HEK293 (cell line): ENCODE data around the gene EBLN1.

ENCODE experiments used
- CTCF ChIA-PET: fragments of 350-600 bp; formaldehyde crosslinking; extraction: SDS; loops from one replicate; lab custom pipeline; 2021; ENCODE audit warnings: antibody characterized with exemption; lab: Yijun Ruan, JAX
- POLR2A ChIA-PET: fragments of 300-600 bp; formaldehyde crosslinking; extraction: SDS; loops from one replicate; lab custom pipeline; 2020; ENCODE audit warnings: antibody characterized with exemption, inconsistent platforms; lab: Yijun Ruan, JAX
- H3K27ac ChIP-seq: fragments of 200-500 bp; sonication (Bioruptor generic); 2 replicates; pipeline ENCODE4 v1.5.1; 2014; ENCODE audit warnings: low read depth, low read length, control low read depth, inconsistent platforms; ENCODE audit errors: extremely low read depth
- H3K36me3 ChIP-seq, 2 experiments: fragments of 200-500 bp in 1 of 2; sonication (Bioruptor generic) in 1 of 2; 1 replicate in 1 of 2; 2 replicates in 1 of 2; pipeline ENCODE4 v1.5.1; 2014 to 2017; ENCODE audit warnings: inconsistent platforms in 2 of 2, low read length in 2 of 2; ENCODE audit not compliant: control insufficient read depth in 2 of 2, insufficient read depth in 1 of 2
- H3K4me1 ChIP-seq: fragments of 200-500 bp; sonication (Bioruptor generic); 2 replicates; pipeline ENCODE4 v1.5.1; 2014; ENCODE audit warnings: mild to moderate bottlenecking, low read length, inconsistent platforms; ENCODE audit not compliant: control insufficient read depth, insufficient read depth
- H3K4me3 ChIP-seq: 2 replicates; pipeline ENCODE4 v1.5.1; 2011; ENCODE audit warnings: low read depth, mild to moderate bottlenecking, control low read depth, low read length, moderate library complexity
- H3K9me3 ChIP-seq: fragments of 200-500 bp; sonication (Bioruptor generic); 2 replicates; pipeline ENCODE4 v1.5.1; 2014; ENCODE audit warnings: low read depth, low read length, inconsistent platforms; ENCODE audit not compliant: control insufficient read depth, insufficient read depth
- HOXC10 ChIP-seq: sonication (generic); formaldehyde crosslinking; IDR thresholded peaks from 2 replicates; pipeline ENCODE4 v1.8.1; 2023; ENCODE audit warnings: mild to moderate bottlenecking, missing genetic modification reagents
- KLF9 ChIP-seq: fragments of 450-650 bp; formaldehyde crosslinking; IDR thresholded peaks from 2 replicates; pipeline ENCODE4 v1.5.1; 2016; ENCODE audit warnings: missing biosample characterization, missing genetic modification characterization, low read depth
- SP2 ChIP-seq: fragments of 450-650 bp; formaldehyde crosslinking; IDR thresholded peaks from 2 replicates; pipeline ENCODE4 v1.5.1; 2016; ENCODE audit warnings: missing biosample characterization, missing genetic modification characterization
- ZFP41 ChIP-seq: fragments of 450-650 bp; formaldehyde crosslinking; IDR thresholded peaks from 2 replicates; pipeline ENCODE4 v1.5.1; 2016; ENCODE audit warnings: missing biosample characterization, missing genetic modification characterization, borderline replicate concordance
- ZNF10 ChIP-seq: fragments of 450-650 bp; formaldehyde crosslinking; IDR thresholded peaks from 2 replicates; pipeline ENCODE4 v1.5.1; 2017; ENCODE audit warnings: missing biosample characterization, missing genetic modification characterization
- ZNF133 ChIP-seq: fragments of 450-650 bp; formaldehyde crosslinking; IDR thresholded peaks from 2 replicates; pipeline ENCODE4 v1.5.1; 2016; ENCODE audit warnings: missing biosample characterization, missing genetic modification characterization
- ZNF140 ChIP-seq: fragments of 450-650 bp; formaldehyde crosslinking; IDR thresholded peaks from 2 replicates; pipeline ENCODE4 v1.5.1; 2016; ENCODE audit warnings: missing biosample characterization, missing genetic modification characterization
- ZNF16 ChIP-seq: fragments of 450-650 bp; formaldehyde crosslinking; IDR thresholded peaks from 2 replicates; pipeline ENCODE4 v1.5.1; 2016; ENCODE audit warnings: low read depth, missing biosample characterization, missing genetic modification characterization
- ZNF184 ChIP-seq: fragments of 450-650 bp; IDR thresholded peaks from 2 replicates; pipeline ENCODE4 v1.5.1; 2018; ENCODE audit warnings: missing biosample characterization, mild to moderate bottlenecking, missing genetic modification characterization
- ZNF221 ChIP-seq: fragments of 450-650 bp; formaldehyde crosslinking; IDR thresholded peaks from 2 replicates; pipeline ENCODE4 v1.5.1; 2017; ENCODE audit warnings: missing biosample characterization, missing genetic modification characterization, borderline replicate concordance
- ZNF23 ChIP-seq: fragments of 450-650 bp; formaldehyde crosslinking; IDR thresholded peaks from 2 replicates; pipeline ENCODE4 v1.5.1; 2016; ENCODE audit warnings: missing biosample characterization, missing genetic modification characterization, borderline replicate concordance
- ZNF239 ChIP-seq: fragments of 450-650 bp; formaldehyde crosslinking; IDR thresholded peaks from 2 replicates; pipeline ENCODE4 v1.5.1; 2016; ENCODE audit warnings: missing biosample characterization, missing genetic modification characterization
- ZNF530 ChIP-seq: fragments of 450-650 bp; formaldehyde crosslinking; IDR thresholded peaks from 2 replicates; pipeline ENCODE4 v1.5.1; 2016; ENCODE audit warnings: low read depth, missing biosample characterization, missing genetic modification characterization
- ZNF776 ChIP-seq: fragments of 450-650 bp; formaldehyde crosslinking; IDR thresholded peaks from 2 replicates; pipeline ENCODE4 v1.5.0; 2017; ENCODE audit warnings: missing biosample characterization, missing genetic modification characterization, borderline replicate concordance
- TF ChIP-seq, protein P1 (sequence below): fragments of 450-650 bp; formaldehyde crosslinking; IDR thresholded peaks from 2 replicates; pipeline ENCODE4 v1.5.1; 2016; ENCODE audit warnings: missing biosample characterization, missing genetic modification characterization
- TF ChIP-seq, protein P2 (sequence below): fragments of 450-650 bp; formaldehyde crosslinking; IDR thresholded peaks from 2 replicates; pipeline ENCODE4 v1.5.1; 2016; ENCODE audit warnings: missing biosample characterization, missing genetic modification characterization
- TF ChIP-seq, protein P3 (sequence below): fragments of 450-650 bp; formaldehyde crosslinking; IDR thresholded peaks from 2 replicates; pipeline ENCODE4 v1.5.1; 2016; ENCODE audit warnings: missing biosample characterization, missing genetic modification characterization
- TF ChIP-seq, protein P4 (sequence below): fragments of 450-650 bp; formaldehyde crosslinking; conservative IDR thresholded peaks from 2 replicates; pipeline ENCODE4 v1.5.1; 2016; ENCODE audit warnings: low read depth, missing biosample characterization, missing genetic modification characterization
- TF ChIP-seq, protein P5 (sequence below): fragments of 450-650 bp; formaldehyde crosslinking; optimal IDR thresholded peaks from 2 replicates; pipeline ENCODE3; 2016; ENCODE audit warnings: missing biosample characterization, mild to moderate bottlenecking, missing genetic modification characterization

The EBLN1 gene

DNA sequence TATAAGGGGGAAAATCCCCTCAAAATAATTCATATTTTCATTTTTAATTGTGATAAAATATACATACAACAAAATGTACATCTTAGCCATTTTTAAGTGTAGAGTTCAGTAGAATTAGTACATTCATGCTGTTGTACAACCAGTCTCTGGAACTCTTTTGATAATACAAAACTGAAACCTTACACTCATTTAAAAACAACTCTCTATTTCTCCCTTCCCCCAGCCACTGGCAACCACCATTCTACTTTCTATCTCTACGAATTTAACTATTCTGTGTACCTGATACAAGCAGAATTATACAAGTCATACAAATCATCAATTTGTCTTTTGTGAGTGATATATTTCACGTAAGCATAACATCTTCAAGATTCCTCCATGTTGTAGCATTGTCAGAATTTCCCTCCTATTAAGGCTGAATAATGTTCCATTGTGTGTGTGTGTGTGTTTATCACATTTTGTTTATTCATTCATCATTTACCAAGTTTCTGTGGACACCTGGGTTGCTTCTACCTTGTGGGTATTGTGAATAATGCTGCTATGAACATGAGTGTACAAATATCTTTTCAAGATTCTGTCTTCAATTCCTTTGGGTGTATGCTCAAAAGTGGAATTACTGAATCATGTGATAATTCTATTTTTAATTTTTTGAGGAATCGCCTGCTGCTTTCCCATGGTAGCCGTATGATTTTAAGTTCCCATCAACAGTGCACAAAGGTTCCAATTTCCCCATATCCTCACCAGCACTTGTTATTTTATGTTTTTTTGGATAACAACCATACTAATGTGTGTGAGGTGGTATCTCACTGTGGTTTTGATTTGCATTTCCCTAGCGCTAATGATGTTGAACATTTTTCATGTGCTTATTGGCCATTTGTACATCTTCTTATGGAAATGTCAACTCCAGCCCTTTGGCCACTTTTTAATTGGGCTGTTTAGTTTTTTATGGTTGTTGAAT lies 4.7 kb upstream of the EBLN1 start:
- POLR2A ChIA-PET, result no interaction called here
- CTCF ChIA-PET, result no interaction called here
- Histone ChIP-seq H3K27ac (no peak overlapping the region), H3K9me3 (no peaks in the 10 kb centered on the region), H3K4me1 (no peaks in the 10 kb centered on the region), H3K36me3 (no peaks in the 10 kb centered on the region), H3K4me3 (no peak overlapping the region)
- TF ChIP-seq, protein P1, sequence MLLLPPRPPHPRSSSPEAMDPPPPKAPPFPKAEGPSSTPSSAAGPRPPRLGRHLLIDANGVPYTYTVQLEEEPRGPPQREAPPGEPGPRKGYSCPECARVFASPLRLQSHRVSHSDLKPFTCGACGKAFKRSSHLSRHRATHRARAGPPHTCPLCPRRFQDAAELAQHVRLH (tag by site-specific recombination), result no peak
- TF ChIP-seq ZNF133, result no peak
- no peak for TF ChIP-seq ZNF530 (tag by site-specific recombination)
- TF ChIP-seq, protein P2, sequence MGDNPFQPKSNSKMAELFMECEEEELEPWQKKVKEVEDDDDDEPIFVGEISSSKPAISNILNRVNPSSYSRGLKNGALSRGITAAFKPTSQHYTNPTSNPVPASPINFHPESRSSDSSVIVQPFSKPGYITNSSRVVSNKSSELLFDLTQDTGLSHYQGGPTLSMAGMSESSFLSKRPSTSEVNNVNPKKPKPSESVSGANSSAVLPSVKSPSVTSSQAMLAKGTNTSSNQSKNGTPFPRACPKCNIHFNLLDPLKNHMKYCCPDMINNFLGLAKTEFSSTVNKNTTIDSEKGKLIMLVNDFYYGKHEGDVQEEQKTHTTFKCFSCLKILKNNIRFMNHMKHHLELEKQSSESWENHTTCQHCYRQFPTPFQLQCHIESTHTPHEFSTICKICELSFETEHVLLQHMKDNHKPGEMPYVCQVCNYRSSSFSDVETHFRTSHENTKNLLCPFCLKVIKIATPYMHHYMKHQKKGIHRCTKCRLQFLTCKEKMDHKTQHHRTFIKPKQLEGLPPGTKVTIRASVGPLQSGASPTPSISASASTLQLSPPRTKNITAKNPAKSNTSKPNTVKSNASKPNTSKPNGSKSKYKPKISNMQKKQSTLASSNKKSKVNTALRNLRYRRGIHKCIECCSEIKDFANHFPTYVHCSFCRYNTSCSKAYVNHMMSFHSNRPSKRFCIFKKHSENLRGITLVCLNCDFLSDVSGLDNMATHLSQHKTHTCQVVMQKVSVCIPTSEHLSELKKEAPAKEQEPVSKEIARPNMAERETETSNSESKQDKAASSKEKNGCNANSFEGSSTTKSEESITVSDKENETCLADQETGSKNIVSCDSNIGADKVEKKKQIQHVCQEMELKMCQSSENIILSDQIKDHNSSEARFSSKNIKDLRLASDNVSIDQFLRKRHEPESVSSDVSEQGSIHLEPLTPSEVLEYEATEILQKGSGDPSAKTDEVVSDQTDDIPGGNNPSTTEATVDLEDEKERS, result no peak
- peak; percentile 97 for TF ChIP-seq ZNF184
- TF ChIP-seq ZNF776 (tag by site-specific recombination), result no peak

DNA sequence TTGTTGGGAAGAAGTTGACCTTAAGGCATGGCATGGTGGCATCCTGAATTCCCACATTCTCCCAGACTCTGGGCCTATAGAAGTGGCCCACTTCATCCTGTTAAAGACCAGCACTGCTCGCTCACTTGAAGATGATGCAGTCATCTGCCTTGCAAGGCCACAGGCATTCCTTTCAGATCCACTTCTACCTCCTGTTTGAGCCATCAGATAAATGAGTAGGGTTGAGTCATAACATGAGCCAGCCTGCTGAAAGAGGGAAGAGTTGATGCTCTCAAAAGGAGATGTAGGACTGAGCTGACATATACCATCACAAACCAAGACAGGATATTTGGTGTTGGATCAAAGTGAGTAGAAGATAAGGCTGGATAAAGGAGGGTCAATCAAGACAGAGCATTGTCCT lies 1.5 kb upstream of the EBLN1 start:
- Histone ChIP-seq H3K4me3 (no peak overlapping the region), H3K36me3 (no peaks in the 10 kb centered on the region), H3K27ac (no peak overlapping the region), H3K4me1 (no peaks in the 10 kb centered on the region), H3K9me3 (no peaks in the 10 kb centered on the region)
- ChIA-PET POLR2A (no interaction called here), CTCF (interaction anchor here (0.8 kb wide), 1 partner anchor 102 kb away, joined by 4 read pairs; no protein-coding TSS in a partner anchor)
- TF ChIP-seq, protein P3, sequence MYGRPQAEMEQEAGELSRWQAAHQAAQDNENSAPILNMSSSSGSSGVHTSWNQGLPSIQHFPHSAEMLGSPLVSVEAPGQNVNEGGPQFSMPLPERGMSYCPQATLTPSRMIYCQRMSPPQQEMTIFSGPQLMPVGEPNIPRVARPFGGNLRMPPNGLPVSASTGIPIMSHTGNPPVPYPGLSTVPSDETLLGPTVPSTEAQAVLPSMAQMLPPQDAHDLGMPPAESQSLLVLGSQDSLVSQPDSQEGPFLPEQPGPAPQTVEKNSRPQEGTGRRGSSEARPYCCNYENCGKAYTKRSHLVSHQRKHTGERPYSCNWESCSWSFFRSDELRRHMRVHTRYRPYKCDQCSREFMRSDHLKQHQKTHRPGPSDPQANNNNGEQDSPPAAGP (tag by site-specific recombination), result no peak
- TF ChIP-seq ZNF221 (tag by site-specific recombination) (no peak), ZNF10 (tag by site-specific recombination) (no peak), ZNF23 (no peak), SP2 (tag by site-specific recombination) (no peak), ZNF16 (no peak), ZNF239 (tag by site-specific recombination) (no peak), KLF9 (tag by site-specific recombination) (no peak), ZNF776 (tag by site-specific recombination) (no peak), HOXC10 (CRISPR knock-in tag) (no peak), ZFP41 (tag by site-specific recombination) (no peak), ZNF140 (tag by site-specific recombination) (no peak)
- TF ChIP-seq, protein P2, result no peak
- TF ChIP-seq, protein P4, sequence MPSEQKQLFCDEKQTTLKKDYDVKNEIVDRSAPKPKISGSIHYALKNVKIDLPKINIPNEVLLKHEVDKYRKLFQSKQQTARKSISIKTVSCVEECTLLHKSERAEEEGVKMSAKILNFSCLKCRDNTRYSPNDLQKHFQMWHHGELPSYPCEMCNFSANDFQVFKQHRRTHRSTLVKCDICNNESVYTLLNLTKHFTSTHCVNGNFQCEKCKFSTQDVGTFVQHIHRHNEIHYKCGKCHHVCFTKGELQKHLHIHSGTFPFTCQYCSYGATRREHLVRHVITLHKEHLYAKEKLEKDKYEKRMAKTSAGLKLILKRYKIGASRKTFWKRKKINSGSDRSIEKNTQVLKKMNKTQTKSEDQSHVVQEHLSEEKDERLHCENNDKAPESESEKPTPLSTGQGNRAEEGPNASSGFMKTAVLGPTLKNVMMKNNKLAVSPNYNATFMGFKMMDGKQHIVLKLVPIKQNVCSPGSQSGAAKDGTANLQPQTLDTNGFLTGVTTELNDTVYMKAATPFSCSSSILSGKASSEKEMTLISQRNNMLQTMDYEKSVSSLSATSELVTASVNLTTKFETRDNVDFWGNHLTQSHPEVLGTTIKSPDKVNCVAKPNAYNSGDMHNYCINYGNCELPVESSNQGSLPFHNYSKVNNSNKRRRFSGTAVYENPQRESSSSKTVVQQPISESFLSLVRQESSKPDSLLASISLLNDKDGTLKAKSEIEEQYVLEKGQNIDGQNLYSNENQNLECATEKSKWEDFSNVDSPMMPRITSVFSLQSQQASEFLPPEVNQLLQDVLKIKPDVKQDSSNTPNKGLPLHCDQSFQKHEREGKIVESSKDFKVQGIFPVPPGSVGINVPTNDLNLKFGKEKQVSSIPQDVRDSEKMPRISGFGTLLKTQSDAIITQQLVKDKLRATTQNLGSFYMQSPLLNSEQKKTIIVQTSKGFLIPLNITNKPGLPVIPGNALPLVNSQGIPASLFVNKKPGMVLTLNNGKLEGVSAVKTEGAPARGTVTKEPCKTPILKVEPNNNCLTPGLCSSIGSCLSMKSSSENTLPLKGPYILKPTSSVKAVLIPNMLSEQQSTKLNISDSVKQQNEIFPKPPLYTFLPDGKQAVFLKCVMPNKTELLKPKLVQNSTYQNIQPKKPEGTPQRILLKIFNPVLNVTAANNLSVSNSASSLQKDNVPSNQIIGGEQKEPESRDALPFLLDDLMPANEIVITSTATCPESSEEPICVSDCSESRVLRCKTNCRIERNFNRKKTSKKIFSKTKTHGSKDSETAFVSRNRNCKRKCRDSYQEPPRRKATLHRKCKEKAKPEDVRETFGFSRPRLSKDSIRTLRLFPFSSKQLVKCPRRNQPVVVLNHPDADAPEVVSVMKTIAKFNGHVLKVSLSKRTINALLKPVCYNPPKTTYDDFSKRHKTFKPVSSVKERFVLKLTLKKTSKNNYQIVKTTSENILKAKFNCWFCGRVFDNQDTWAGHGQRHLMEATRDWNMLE (tag by site-specific recombination), result no peak
- TF ChIP-seq, protein P5, sequence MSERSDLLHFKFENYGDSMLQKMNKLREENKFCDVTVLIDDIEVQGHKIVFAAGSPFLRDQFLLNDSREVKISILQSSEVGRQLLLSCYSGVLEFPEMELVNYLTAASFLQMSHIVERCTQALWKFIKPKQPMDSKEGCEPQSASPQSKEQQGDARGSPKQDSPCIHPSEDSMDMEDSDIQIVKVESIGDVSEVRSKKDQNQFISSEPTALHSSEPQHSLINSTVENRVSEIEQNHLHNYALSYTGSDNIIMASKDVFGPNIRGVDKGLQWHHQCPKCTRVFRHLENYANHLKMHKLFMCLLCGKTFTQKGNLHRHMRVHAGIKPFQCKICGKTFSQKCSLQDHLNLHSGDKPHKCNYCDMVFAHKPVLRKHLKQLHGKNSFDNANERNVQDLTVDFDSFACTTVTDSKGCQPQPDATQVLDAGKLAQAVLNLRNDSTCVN, result no peak
